Ascending aorta (tissue), 2 donors: ENCODE measurements around the gene ZNF485. TPM values are rescaled to one million over a fixed set of nuclear protein-coding genes. Genes with fewer than 3 reads are reported as not detected.
A peak's percentile ranks its signal among the peaks of the same experiment; 100 is the strongest.

Experiments used
- DNase-seq, 2 donors: peaks; one replicate each; pipeline ENCODE4 v3.0.0-alpha.2; 2019; ENCODE audit warnings: low spot score in 2 of 2
- H3K27ac ChIP-seq, 2 donors: fragments of 200-600 bp; sonication (generic); one replicate each; pipeline ENCODE4 v1.5.1; 2016 to 2017; ENCODE audit warnings: mild to moderate bottlenecking in 1 of 2
- H3K27me3 ChIP-seq: fragments of 200-600 bp; sonication (generic); one replicate; pipeline ENCODE4 v1.5.1; 2017
- H3K36me3 ChIP-seq, 2 donors: fragments of 200-600 bp; sonication (generic); one replicate each; pipeline ENCODE4 v1.5.1; 2016
- H3K4me1 ChIP-seq, 2 donors: fragments of 200-600 bp; sonication (generic); one replicate each; pipeline ENCODE4 v1.5.1; 2016 to 2017; ENCODE audit warnings: mild to moderate bottlenecking in 1 of 2
- H3K4me3 ChIP-seq, 2 donors: fragments of 200-600 bp; sonication (generic); one replicate each; pipeline ENCODE4 v1.5.1; 2016 to 2017; ENCODE audit warnings: mild to moderate bottlenecking in 1 of 2
- H3K9me3 ChIP-seq, 2 donors: fragments of 200-600 bp; sonication (generic); one replicate each; pipeline ENCODE4 v1.5.1; 2016
- CTCF ChIP-seq, 3 experiments: fragments of 200-600 bp in 2 of 3; fragments of 450-650 bp in 1 of 3; sonication (generic) in 2 of 3; IDR thresholded peaks; one replicate each; pipeline ENCODE4 v1.5.1; 2016 to 2019; ENCODE audit warnings: antibody characterized with exemption in 3 of 3, mild to moderate bottlenecking in 1 of 3, moderate library complexity in 1 of 3
- intact Hi-C: fragments of 100-400 bp; cut with DNase I; formaldehyde crosslinking; loops from one replicate; pipeline ENCODE4 v1.15.1; 2023
- total RNA-seq: library from RNA; depleted of rRNA; stranded (reverse); fragments of >200 nt; gene quantifications from one replicate; pipeline ENCODE4 v1.1.0, GENCODE V29; 2016

The ZNF485 gene
- total RNA-seq, 1 donor from 2014 or later = 0.43 TPM

DNA sequence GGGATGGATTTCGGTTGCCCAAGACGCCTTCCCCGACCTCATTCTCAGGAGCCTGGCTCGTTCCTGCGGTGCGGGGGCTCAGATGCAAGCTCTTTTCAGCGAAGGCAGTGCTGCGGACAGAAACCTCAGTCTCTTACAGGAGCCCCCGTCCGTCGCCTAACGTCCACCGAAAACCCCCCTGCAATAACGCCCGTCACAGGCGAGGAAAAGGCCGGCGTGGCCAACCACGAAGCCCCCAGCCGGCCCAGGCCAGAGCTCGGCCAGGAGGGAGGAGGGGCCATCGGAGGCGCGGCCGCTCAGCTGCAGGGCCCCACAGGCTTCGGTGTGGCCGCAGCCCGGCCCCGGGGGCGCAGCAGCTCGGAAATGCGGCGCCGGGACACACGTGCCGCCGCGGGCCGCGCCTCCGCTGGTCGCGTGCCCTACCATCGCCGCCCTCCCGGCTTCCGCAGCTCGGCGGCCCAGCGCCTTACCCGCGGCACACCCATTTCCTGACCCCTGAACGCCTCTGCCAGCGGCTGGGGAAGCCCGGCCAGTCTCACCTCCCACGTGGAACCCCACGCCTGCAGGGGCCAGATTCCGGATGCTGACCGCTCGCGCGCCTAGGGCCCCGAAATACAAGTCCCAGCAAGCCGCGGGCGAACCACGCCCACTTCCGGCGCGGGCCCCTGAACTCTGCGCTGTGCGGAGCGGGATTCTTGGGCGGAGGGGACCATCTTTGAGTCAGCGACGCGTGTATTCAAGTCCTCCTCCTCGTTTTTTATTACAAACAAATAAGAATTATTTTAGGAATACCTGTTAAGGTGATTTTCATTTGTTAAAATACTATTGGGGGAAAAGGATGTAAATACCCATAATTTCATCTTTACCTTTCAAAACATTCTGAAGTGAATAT is 32.0 kb upstream of the ZNF485 start, which contains the start of gene ZNF239:
Gene ZNF239, minus strand, starts transcription at position 616 of the 892 bp plus-strand sequence. CDS start 16,537 bp downstream, outside the sequence.
- peak within 1 kb of the TSS; percentile 71 to 80 for H3K27ac ChIP-seq
- peak within 1 kb of the TSS; percentile 74 to 78 for H3K4me3 ChIP-seq
- no peaks in the 10 kb centered on the region for H3K9me3 ChIP-seq
- TF ChIP-seq CTCF (IDR thresholded peaks at IDR 0.05) = no peak
- no peaks in the 10 kb centered on the region for H3K27me3 ChIP-seq
- DNase-seq = peak; percentile 71 to 96
- intact Hi-C loops = loop anchor here (1.0 to 10.0 kb wide), 5 partner anchors 33 to 789 kb away; partner anchors contain the start of genes BMS1, CSGALNACT2, ZNF32 and ZNF485
- no peaks in the 10 kb centered on the region for H3K4me1 ChIP-seq
- peaks cover 0 to 4% of the 10 kb centered on the region in 2 donors for H3K36me3 ChIP-seq

DNA sequence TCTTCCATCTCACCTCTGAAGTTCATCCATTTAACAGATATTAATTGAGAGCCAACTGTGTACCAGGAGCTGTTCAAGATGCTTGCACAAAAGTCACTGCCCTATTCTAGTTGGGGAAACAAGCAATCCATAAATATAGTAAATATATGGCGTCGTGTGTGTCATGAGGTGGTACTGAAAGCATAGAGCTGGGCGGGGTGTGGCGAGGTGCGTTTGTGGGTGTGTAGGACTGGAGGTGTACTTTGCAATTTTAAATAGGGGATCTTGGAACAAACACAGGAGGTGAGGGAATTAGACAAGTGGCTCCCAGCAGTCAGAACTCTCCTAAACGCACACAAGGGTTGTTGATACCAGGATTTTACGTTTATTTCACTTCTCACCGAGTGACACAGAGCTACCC is 31.3 kb upstream of the ZNF485 start:
- Histone ChIP-seq H3K9me3 (no peaks in the 10 kb centered on the region), H3K27ac (peak overlapping the region; percentile 71 to 80), H3K27me3 (no peaks in the 10 kb centered on the region), H3K4me3 (peak overlapping the region; percentile 74 to 78), H3K4me1 (no peaks in the 10 kb centered on the region), H3K36me3 (no peaks in the 10 kb centered on the region)
- DNase-seq = no peak
- TF ChIP-seq CTCF (IDR thresholded peaks at IDR 0.05) = no peak
- intact Hi-C loops = loop anchor here (1.0 to 10.0 kb wide), 5 partner anchors 32 to 790 kb away; partner anchors contain the start of genes BMS1, CSGALNACT2, ZNF32 and ZNF485

- no peaks in the 10 kb centered on the region for H3K36me3 ChIP-seq
- no peaks in the 10 kb centered on the region for H3K27me3 ChIP-seq
- no peak overlapping the region for H3K27ac ChIP-seq
- intact Hi-C loops = loop anchor here (10.0 kb wide), 3 partner anchors 181 to 791 kb away; partner anchors contain the start of genes BMS1 and CSGALNACT2
- no peaks in the 10 kb centered on the region for H3K9me3 ChIP-seq
- no peak for DNase-seq
- no peak overlapping the region for H3K4me3 ChIP-seq
- H3K4me1 ChIP-seq = no peaks in the 10 kb centered on the region
- TF ChIP-seq CTCF (IDR thresholded peaks at IDR 0.05) = no peak
Observed at GRCh38 chr10:43576062-43576461, 30.2 kb upstream of the ZNF485 start.

- no peak for TF ChIP-seq CTCF (IDR thresholded peaks at IDR 0.05)
- intact Hi-C loops = loop anchor here (10.0 kb wide), 3 partner anchors 182 to 792 kb away; partner anchors contain the start of genes BMS1 and CSGALNACT2
- H3K9me3 ChIP-seq = no peaks in the 10 kb centered on the region
- H3K4me1 ChIP-seq = no peaks in the 10 kb centered on the region
- H3K4me3 ChIP-seq = no peak overlapping the region
- no peaks in the 10 kb centered on the region for H3K27me3 ChIP-seq
- H3K36me3 ChIP-seq = no peaks in the 10 kb centered on the region
- no peak for DNase-seq
- H3K27ac ChIP-seq = no peak overlapping the region
Observed at GRCh38 chr10:43576580-43576979, 29.7 kb upstream of the ZNF485 start.

DNA sequence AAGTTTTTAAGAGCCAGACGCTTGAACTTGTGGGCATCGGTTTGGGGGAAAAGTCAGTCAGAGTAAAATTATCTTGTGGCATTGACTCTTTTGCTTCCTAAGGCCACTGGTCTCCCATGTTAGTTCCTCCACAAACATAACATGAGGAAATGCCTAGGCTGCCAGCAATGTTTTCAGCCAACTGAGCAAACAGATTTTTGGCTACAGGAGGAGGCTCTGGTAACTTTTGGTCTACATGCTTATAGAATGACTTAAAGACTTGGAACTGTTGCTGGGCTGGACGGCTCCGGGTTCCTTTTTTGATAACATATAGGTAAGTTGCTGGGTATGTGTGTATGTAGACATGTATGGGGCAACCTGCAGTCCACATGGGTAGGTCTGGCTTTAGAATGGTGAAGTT is 22.2 kb upstream of the ZNF485 start:
- TF ChIP-seq CTCF (IDR thresholded peaks at IDR 0.05) = no peak
- Histone ChIP-seq H3K36me3 (no peaks in the 10 kb centered on the region), H3K4me1 (no peaks in the 10 kb centered on the region), H3K4me3 (no peak overlapping the region), H3K27ac (no peak overlapping the region), H3K27me3 (no peaks in the 10 kb centered on the region), H3K9me3 (no peaks in the 10 kb centered on the region)
- intact Hi-C loops = no loop called here
- no peak for DNase-seq
